Measurements from ENCODE around the gene PIGBOS1. TPM values are rescaled to one million over a fixed set of nuclear protein-coding genes. Genes with fewer than 3 reads are reported as not detected.
A peak's percentile ranks its signal among the peaks of the same experiment; 100 is the strongest.

The PIGBOS1 gene
- total RNA-seq (10 to 100 TPM; 10.3 to 12.9 TPM), polyA plus RNA-seq (ENCODE audit: insufficient read depth, low read depth, low replicate concordance) (11.9 TPM)
- long read RNA-seq, donor 1, partial matches to known transcripts = 0 of 2 reads
- long read RNA-seq, donor 1, other reads (novel, unspliced or antisense) = 0 of 2 reads
- long read RNA-seq, donor 2, partial matches to known transcripts = 0 of 8 reads
- long read RNA-seq, donor 2, other reads (novel, unspliced or antisense) = 5 of 8 reads

- intact Hi-C loops (cut with DNase I; ENCODE audit: low total_unique reads) = no loop called here
- peak within 1 kb of the TSS; percentile 92 to 93 for H3K27ac ChIP-seq
- DNase-seq = peak; percentile 92
- no peaks in the 10 kb centered on the region for H3K9me3 ChIP-seq
- H3K4me3 ChIP-seq = peak within 1 kb of the TSS; percentile 70 to 87
- no peaks in the 10 kb centered on the region for H3K27me3 ChIP-seq
- 1% methylated on average over 37 to 49 of the region's 49 CpGs for WGBS, 2 donors
- H3K36me3 ChIP-seq (ENCODE audit: low read depth, missing control alignments) = no peaks in the 10 kb centered on the region
- peak; percentile 5 for TF ChIP-seq POLR2A (IDR thresholded peaks at IDR 0.05)
- peak in 1 of 3 experiments; percentile 16 for TF ChIP-seq CTCF (IDR thresholded peaks at IDR 0.05)
- H3K4me1 ChIP-seq = peaks cover 28% of the 10 kb centered on the region
Measured at GRCh38 chr15:55318588-55319494, at the start of gene PIGBOS1, which contains the start of gene PIGB. Gene PIGBOS1 (minus strand): TSS chr15:55319123. CDS start chr15:55317792, 1,331 bp downstream. Gene PIGB (plus strand): TSS chr15:55319222. CDS start chr15:55319251, 29 bp downstream.

- Histone ChIP-seq H3K36me3 (ENCODE audit: low read depth, missing control alignments) (no peaks in the 10 kb centered on the region), H3K4me3 (no peak overlapping the region), H3K27me3 (no peaks in the 10 kb centered on the region), H3K9me3 (no peaks in the 10 kb centered on the region), H3K27ac (no peak overlapping the region), H3K4me1 (no peaks in the 10 kb centered on the region)
- 85 to 86% methylated on average over 1 of the region's 1 CpG for WGBS, 2 donors
- intact Hi-C loops (cut with DNase I; ENCODE audit: low total_unique reads) = no loop called here
- TF ChIP-seq CTCF (IDR thresholded peaks at IDR 0.05) (no peak), POLR2A (IDR thresholded peaks at IDR 0.05) (no peak)
- DNase-seq = no peak
Measured at GRCh38 chr15:55366981-55367380, 48.1 kb upstream of the PIGBOS1 start.

- no peak for TF ChIP-seq POLR2A (IDR thresholded peaks at IDR 0.05)
- no peak for TF ChIP-seq CTCF (IDR thresholded peaks at IDR 0.05)
- no peak overlapping the region for H3K4me3 ChIP-seq
- DNase-seq = no peak
- 89 to 97% methylated on average over 2 of the region's 2 CpGs for WGBS, 2 donors
- no peak overlapping the region for H3K27ac ChIP-seq
- no peaks in the 10 kb centered on the region for H3K9me3 ChIP-seq
- no peaks in the 10 kb centered on the region for H3K27me3 ChIP-seq
- no peaks in the 10 kb centered on the region for H3K36me3 ChIP-seq (ENCODE audit: low read depth, missing control alignments)
- H3K4me1 ChIP-seq = no peaks in the 10 kb centered on the region
- intact Hi-C loops (cut with DNase I; ENCODE audit: low total_unique reads) = no loop called here
Measured at GRCh38 chr15:55362641-55363040, 43.7 kb upstream of the PIGBOS1 start.

GRCh38 chr15:55361048-55361447 is 42.1 kb upstream of the PIGBOS1 start:
- intact Hi-C loops (cut with DNase I; ENCODE audit: low total_unique reads) = no loop called here
- no peaks in the 10 kb centered on the region for H3K4me1 ChIP-seq
- TF ChIP-seq CTCF (IDR thresholded peaks at IDR 0.05) (no peak), POLR2A (IDR thresholded peaks at IDR 0.05) (no peak)
- DNase-seq = no peak
- no peaks in the 10 kb centered on the region for H3K9me3 ChIP-seq
- no peak overlapping the region for H3K27ac ChIP-seq
- H3K4me3 ChIP-seq = no peak overlapping the region
- H3K27me3 ChIP-seq = no peaks in the 10 kb centered on the region
- no peaks in the 10 kb centered on the region for H3K36me3 ChIP-seq (ENCODE audit: low read depth, missing control alignments)
- 91 to 92% methylated on average over 10 of the region's 10 CpGs for WGBS, 2 donors
